8988T (cell line): ENCODE results near the gene CMIP.

Source experiments
- DNase-seq: peaks from one replicate; pipeline ENCODE4 v3.0.0; 2011

Gene CMIP

DNA sequence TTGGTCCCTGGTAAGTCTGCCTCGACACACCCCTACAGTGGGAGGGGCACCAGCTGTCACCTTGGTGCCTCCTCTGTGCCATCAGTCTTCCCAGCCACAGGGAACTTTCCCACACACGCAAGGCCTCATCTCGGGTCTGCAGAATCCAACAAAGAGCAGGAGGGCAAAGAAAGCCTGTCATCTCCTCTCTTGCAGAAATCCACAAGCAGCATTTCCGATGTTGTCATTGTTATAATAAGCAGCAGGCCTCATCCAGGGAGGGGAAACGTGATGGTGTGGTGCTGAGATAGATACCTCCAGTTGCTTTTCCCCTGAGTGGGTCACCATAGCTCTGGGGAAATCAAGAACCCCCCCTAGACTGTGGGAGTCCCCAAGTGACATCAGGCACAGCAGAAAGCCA lies 110.4 kb downstream of the CMIP start:
- DNase-seq = no peak

DNA sequence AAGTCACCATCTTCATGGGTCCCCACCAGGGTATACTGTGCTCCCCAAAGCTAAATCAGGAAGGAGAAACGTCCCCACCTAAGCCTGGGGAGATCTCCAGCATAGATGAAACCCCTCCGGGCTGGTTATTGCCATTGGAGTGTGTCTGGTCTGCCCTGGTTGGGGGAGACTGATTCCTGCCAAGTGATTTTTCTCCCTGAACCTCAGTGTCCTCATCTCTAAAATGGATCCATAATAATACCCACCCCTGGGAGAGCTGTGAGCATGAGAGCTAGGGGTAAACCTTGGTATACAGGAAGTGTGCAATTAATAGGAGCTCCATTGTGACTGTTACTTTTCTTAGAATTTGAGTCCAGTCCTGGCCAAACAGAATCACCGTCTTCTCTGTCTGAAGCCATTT lies 111.1 kb downstream of the CMIP start:
- no peak for DNase-seq

DNA sequence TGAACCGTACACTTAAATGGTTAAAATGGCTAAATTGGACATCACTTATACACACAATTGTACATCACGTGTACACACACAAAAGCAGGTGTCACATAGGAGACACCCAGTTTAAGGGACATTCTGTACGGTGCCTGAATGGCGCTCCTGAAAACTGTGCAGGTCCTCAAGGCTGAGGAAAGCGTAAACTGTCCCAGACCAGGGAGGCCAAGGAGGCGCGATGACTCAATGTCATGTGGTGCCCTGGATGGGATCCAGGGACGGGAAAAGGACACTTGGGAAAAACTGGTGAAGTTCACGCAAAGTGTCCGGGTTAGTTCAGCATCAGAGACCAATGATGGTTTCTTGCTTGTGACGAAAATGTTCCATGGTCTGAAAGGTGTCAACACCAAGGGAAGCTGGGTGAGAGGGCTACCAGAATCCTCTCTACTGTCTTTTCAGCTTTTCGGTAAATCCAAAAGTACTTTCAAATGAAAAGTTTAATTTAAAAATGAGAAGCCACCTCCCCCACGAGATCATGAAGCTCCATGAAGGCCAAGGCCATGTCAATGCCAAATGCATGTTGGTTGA lies 112.2 kb downstream of the CMIP start:
- DNase-seq = no peak

GRCh38 chr16:81558077-81558443 lies 113.5 kb downstream of the CMIP start:
- DNase-seq = no peak

DNA sequence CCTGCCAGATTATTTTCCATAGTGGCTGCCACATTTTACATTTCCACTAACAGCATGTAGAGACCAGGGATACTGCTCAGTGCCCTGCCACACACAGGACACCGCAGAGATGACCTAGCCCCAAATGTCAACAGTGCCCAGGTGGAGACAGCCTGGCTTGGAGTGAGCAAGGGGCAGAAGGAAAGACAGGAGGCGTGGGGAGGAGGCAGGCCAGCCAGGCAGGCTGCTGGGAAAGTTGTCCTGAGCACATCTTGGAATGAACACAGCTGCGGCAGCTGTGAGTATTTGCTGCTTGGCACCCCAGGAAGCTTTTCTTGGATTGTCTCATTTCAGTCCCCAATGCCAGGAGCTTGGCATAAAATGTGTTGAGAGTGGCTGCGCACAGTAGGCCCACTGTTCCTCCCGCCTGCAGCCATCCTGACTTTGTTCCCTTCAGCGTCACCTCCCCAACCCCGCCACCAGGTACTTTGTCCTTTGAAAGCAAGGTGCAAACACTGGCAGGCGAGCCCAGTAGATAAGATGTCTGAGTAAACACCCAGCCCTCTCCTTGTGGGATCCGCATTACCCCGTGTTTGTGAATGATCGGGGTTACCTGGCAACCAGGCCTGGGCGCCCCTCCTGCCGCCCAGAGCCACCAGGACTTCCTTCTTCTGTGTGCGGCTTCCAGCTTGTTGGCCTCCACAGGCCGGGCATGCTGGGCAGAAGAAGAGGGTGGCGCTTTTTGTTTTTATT lies 114.0 kb downstream of the CMIP start:
- DNase-seq = no peak

- DNase-seq = no peak
Measured at GRCh38 chr16:81560979-81561657, 116.5 kb downstream of the CMIP start.

- no peak for DNase-seq
Measured at GRCh38 chr16:81562174-81562849, 117.7 kb downstream of the CMIP start.

- no peak for DNase-seq
Measured at GRCh38 chr16:81562926-81563325, 118.3 kb downstream of the CMIP start.

GRCh38 chr16:81564421-81564911 lies 119.9 kb downstream of the CMIP start:
- DNase-seq = no peak

- no peak for DNase-seq
Measured at GRCh38 chr16:81565321-81566028, 120.9 kb downstream of the CMIP start.

- DNase-seq = no peak
Measured at GRCh38 chr16:81566086-81567007, 121.7 kb downstream of the CMIP start.

DNA sequence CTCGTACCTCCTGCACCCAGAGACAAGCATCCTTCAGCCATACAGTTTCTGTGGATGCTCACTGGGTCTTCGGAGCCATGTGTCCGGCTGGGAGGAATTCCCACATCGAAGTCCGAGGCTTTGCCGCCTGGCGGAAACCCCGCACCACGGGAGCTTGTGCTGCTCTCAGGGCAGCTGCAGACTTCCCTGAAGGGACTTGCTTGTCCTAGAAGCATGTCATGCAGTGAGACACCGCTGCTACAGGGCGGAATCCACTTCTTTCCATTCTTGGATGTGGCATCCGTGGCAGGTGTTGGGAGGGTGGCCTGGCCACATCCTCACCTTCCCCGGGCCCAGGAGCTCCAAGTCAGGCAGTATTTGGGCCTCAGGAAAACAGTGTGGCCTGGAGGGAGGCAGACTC lies 122.5 kb downstream of the CMIP start:
- DNase-seq = no peak

- peak; percentile 86 for DNase-seq
Measured at GRCh38 chr16:81567987-81568748, 123.6 kb downstream of the CMIP start.

- DNase-seq = no peak
Measured at GRCh38 chr16:81568749-81569087, 124.1 kb downstream of the CMIP start.

GRCh38 chr16:81569361-81570034 lies 124.9 kb downstream of the CMIP start:
- DNase-seq = no peak

- no peak for DNase-seq
Measured at GRCh38 chr16:81570151-81570846, 125.7 kb downstream of the CMIP start.

DNA sequence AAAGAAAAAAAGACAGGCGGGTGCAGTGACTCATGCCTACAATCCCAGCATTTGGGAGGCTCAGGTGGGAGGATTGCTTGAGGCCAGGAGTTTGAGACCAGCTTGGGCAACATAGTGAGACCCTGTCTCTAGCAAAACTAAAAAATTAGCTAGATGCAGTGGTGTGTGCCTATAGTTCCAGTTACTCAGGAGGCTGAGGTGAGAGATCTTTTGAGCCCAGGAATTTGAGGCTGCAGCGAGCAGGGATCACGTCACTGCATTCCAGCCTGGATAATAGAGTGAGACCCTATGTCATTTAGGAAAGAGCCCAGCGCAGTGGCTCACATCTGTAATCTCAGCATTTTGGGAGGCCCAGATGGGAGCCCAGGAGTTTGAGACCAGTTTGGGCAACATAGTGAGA lies 126.6 kb downstream of the CMIP start:
- no peak for DNase-seq

DNA sequence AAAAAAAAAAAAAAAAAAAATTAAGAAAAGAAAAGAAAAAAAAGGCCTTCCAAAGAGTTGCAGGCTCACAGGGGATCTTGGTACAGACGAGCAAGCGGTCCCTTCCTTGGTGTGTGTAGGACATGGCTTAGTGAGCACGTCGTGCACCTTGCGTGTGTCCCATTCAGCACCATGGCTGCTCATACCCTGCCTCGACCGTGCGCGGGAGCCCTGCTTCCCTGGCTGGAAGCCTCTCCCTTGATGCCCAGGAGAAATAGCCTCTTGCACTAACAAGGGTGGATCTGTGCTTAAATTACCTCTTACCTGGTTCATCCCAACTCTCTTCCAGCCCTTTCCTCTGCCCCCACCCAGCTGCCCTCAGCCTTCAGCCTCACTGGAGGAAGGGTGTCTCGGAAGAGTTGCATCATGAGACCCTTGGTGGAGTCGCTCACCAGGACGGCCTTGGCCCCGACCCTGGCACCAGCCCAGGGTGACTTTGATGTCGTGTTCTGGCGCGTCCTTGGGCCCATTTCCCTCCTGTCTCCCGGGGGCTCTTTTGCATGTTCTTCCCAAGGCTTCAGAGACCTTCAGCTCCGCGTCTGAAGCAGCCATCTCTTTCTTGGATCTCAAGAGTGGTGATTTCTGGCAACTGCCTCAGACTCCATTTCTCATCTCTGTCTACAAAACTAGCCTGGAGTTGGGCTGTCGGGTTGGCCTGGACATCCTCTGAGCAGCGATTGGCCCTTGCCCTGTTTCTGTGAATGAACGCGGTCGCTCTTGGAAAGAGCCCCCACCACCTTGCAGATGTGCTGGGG lies 127.2 kb downstream of the CMIP start:
- DNase-seq = no peak
